Mesodermal cell (in vitro differentiated cells): ENCODE data around the gene ADGRD1.

Experiments used
- H3K27ac ChIP-seq: 2 replicates; pipeline ENCODE4 v1.7.0; 2013; ENCODE audit warnings: mild to moderate bottlenecking, low read depth, low read length, moderate library complexity; ENCODE audit not compliant: severe bottlenecking
- H3K36me3 ChIP-seq: 2 replicates; pipeline ENCODE4 v1.7.1; 2013; ENCODE audit warnings: mild to moderate bottlenecking, low read length, moderate library complexity; ENCODE audit not compliant: control insufficient read depth, insufficient read depth
- H3K4me1 ChIP-seq: one replicate; pipeline ENCODE4 v1.7.1; 2013; ENCODE audit warnings: mild to moderate bottlenecking, low read length; ENCODE audit not compliant: insufficient read depth, control insufficient read depth, poor library complexity, severe bottlenecking
- H3K4me3 ChIP-seq: 2 replicates; pipeline ENCODE4 v1.7.0; 2013; ENCODE audit warnings: low read length, control low read depth, mild to moderate bottlenecking; ENCODE audit not compliant: insufficient read depth, poor library complexity, severe bottlenecking; ENCODE audit errors: extremely low read depth
- H3K9me3 ChIP-seq: 2 replicates; pipeline ENCODE4 v1.7.1; 2013; ENCODE audit warnings: mild to moderate bottlenecking, low read length, moderate library complexity; ENCODE audit not compliant: control insufficient read depth
- WGBS, 2 experiments: methylation state at CpG; one replicate each; pipeline ENCODE4 v1.1.5; 2013; ENCODE audit warnings: missing lambda C conversion rate in 2 of 2; ENCODE audit not compliant: insufficient coverage in 2 of 2; 5-methylcytosine and 5-hydroxymethylcytosine counted together

ADGRD1 gene

DNA sequence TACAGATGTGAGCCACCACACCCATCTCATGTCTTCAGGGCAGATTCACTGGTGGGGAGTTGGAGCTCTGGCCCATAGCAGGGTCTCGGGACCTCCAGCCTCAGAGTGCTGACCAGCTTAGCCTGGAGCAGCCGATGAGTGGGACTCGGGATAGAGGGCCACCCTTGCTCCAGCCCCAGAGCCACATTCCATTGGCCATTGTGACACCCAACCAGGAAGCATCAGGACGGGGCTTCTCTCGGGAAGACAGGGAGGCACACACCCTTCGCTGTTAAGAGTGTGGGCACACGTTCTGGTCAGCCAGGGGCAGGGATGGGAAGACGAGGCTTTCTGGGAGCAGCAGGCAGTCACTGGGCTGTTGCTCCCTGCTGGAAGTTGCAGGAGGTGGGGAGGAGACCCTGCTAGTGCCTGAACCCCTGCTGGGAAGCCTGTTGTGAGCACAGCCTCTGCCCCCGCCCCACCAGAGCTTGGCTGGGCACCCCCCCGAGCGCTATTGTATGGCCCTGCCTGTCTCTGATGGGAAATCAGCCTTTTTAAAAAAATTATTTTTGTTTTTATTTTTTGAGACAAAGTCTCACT, 1.6 kb downstream of the ADGRD1 start:
- Histone ChIP-seq H3K36me3 (no peaks in the 10 kb centered on the region), H3K4me3 (no peak overlapping the region), H3K9me3 (no peaks in the 10 kb centered on the region), H3K27ac (no peak overlapping the region), H3K4me1 (peaks cover 15% of the 10 kb centered on the region)
- 72 to 82% methylated on average over 7 to 9 of the region's 11 CpGs for WGBS, 2 experiments

DNA sequence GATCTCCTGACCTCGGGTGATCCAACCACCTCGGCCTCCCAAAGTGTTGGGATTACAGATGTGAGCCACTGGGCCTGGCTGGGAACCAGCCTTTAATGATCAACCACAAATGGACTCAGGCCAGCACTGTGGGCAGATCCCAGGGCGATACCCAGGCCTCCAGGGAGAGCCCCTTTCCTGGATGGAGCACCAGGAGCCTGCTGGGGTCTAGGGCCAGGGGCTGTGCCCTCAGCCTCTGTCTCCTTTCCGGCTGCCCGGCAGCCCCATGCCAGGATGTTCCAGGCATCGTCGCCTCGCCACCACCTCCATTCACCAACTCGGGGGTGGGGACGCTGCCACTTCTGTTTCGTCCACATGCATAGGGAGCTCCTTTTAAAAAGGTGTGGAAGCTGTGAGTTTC, 2.3 kb downstream of the ADGRD1 start:
- H3K4me3 ChIP-seq = no peak overlapping the region
- H3K4me1 ChIP-seq = peaks cover 15% of the 10 kb centered on the region
- H3K27ac ChIP-seq = no peak overlapping the region
- 90 to 97% methylated on average over 4 to 8 of the region's 11 CpGs for WGBS, 2 experiments
- no peaks in the 10 kb centered on the region for H3K36me3 ChIP-seq
- H3K9me3 ChIP-seq = no peaks in the 10 kb centered on the region

DNA sequence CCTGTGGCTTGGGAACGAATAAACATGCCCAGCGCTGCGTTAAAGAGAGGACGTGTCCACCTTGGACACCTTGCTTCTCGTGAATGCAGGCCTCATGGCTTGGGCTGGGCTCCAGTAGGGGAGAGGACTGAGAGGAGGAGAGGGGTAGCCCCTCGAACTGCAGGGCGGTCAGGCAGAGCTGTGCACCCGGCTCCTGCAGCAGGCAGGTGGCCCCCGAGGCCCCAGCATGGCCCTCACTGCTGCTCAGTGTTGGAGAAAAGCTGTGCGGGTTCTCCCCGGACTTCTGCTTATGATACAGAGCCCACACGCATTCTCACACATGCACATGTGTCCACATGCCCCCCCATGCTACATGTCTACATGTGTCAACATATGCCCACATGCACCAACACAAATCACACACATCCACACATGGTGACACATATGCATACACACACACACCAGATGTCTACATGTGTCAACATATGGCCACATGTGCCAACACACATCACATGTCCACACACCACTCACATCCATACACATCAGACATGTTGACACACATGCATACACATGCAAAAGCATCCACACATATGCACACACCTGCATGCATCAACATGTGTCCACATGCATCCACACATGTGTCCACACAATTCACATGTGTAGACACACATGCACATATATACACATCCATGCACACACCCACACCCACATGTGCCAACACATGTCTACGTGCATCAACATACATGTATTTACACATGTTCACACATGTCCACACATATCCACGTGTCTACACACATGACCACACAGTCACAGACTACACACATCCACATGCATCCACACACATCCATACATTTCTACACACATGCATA, 3.0 kb downstream of the ADGRD1 start:
- H3K36me3 ChIP-seq = no peaks in the 10 kb centered on the region
- H3K4me1 ChIP-seq = peaks cover 15% of the 10 kb centered on the region
- 94 to 96% methylated on average over 10 to 14 of the region's 14 CpGs for WGBS, 2 experiments
- H3K9me3 ChIP-seq = no peaks in the 10 kb centered on the region
- no peak overlapping the region for H3K4me3 ChIP-seq
- H3K27ac ChIP-seq = no peak overlapping the region

DNA sequence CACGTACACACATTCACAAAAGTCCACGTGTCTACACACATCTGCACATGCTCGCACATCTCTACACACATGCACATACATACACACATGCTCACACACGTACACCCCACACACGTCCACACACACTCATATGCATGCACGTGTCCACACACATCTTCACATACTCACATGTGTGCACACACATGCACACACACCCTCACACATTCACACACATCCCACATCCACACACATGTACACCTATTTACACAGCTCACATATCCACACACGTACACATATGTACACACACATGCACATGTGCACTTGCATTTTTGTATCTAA, 3.6 kb downstream of the ADGRD1 start:
- no peak overlapping the region for H3K4me3 ChIP-seq
- peaks cover 15% of the 10 kb centered on the region for H3K4me1 ChIP-seq
- 86 to 87% methylated on average over 7 of the region's 7 CpGs for WGBS, 2 experiments
- no peaks in the 10 kb centered on the region for H3K36me3 ChIP-seq
- no peaks in the 10 kb centered on the region for H3K9me3 ChIP-seq
- no peak overlapping the region for H3K27ac ChIP-seq

DNA sequence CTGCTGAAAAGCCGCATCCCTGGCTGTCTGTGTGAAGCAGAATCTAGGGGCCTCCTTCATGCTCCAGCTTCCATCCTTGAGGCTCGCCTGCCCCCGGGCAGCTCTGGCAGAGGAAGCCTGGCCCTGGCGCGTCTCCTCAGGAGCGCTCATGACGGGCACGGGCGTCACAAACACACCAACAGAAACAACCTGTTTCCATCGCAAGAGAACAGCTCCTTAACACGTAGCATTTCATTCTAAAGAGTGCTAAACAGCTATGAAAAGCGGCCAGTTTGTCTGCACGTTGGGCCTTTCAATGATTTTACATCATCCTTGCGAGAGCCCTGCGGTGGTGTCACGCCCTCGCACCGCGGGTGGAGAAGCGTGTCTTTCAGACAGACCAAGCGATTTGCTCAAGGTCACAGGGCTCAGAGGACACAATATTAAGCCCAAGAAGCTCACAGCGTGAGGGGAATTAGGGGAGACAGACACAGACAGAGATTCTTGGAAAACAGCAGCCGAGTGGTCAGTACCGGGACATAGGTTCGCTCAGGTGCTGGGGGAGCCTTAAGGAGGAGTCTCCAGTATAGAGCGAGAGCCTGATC, 4.9 kb downstream of the ADGRD1 start:
- Histone ChIP-seq H3K4me3 (no peak overlapping the region), H3K4me1 (peaks cover 8% of the 10 kb centered on the region), H3K9me3 (no peaks in the 10 kb centered on the region), H3K36me3 (no peaks in the 10 kb centered on the region), H3K27ac (no peak overlapping the region)
- 89 to 94% methylated on average over 18 to 26 of the region's 26 CpGs for WGBS, 2 experiments

DNA sequence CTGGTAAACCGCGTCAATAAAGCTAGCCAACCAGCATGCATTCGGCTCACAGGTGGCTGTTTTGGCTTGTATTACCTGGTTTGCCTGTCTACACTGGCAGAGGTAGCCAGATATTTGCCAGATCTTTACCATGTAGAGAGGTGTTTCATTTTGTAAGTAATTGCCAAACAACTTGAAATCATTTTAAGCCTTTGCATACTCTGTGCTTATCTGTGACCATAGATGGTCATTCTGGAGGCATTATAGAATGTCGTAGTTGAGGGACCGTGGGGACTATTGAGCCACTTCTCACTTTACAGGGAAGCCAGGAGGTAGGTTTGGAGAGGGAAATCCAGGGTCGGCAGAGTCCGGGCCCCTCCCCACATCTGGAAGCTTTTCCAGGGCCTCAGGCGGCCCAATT, 5.9 kb downstream of the ADGRD1 start:
- Histone ChIP-seq H3K4me1 (no peaks in the 10 kb centered on the region), H3K27ac (no peak overlapping the region), H3K9me3 (no peaks in the 10 kb centered on the region), H3K4me3 (no peak overlapping the region), H3K36me3 (no peaks in the 10 kb centered on the region)
- 98 to 100% methylated on average over 3 to 5 of the region's 8 CpGs for WGBS, 2 experiments

DNA sequence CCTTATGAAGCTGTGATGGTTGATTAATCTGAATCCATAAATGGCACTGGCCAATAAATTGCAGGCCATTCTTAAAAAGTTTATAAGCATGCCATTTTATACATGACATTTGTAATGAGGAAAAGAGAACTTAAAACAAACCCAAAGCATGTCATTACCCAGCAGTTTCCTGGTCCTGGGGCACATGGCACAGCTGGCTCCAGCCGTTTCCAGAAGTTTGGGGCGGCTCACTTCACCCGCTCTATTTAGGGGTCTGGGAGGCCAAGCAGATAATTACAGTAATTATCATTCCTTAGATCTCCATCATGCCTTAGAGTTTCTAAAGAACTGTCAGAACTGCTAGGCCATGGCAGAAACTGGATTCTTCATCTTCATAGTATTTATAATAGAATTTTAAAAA, 6.4 kb downstream of the ADGRD1 start:
- Histone ChIP-seq H3K4me3 (no peak overlapping the region), H3K4me1 (no peaks in the 10 kb centered on the region), H3K9me3 (no peaks in the 10 kb centered on the region), H3K27ac (no peak overlapping the region), H3K36me3 (no peaks in the 10 kb centered on the region)
- 100% methylated on average over 1 of the region's 3 CpGs; no CpG with 5 or more reads in 1 of the 2 experiments for WGBS, 2 experiments

DNA sequence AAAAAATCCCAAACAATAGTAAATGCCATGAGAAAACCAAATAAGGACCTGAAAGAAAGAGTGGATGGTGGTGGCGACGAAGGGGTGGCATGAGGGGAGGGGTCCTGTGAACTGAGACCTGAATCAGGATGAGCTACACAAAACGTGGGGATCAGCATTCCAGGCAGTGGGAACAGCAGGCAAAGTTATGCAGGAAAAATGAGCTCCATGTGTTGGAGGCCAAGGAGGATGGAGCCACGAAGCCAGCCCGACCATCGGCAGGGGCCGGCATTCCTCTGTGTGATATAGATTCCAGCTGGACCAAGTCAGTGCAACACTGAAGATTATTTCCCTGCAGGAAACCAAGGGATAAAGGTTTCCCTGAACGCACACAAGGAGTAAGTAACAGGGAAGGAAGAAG, 7.1 kb downstream of the ADGRD1 start:
- Histone ChIP-seq H3K27ac (no peak overlapping the region), H3K9me3 (no peaks in the 10 kb centered on the region), H3K4me1 (no peaks in the 10 kb centered on the region), H3K4me3 (no peak overlapping the region), H3K36me3 (no peaks in the 10 kb centered on the region)
- 90 to 96% methylated on average over 8 of the region's 8 CpGs for WGBS, 2 experiments

DNA sequence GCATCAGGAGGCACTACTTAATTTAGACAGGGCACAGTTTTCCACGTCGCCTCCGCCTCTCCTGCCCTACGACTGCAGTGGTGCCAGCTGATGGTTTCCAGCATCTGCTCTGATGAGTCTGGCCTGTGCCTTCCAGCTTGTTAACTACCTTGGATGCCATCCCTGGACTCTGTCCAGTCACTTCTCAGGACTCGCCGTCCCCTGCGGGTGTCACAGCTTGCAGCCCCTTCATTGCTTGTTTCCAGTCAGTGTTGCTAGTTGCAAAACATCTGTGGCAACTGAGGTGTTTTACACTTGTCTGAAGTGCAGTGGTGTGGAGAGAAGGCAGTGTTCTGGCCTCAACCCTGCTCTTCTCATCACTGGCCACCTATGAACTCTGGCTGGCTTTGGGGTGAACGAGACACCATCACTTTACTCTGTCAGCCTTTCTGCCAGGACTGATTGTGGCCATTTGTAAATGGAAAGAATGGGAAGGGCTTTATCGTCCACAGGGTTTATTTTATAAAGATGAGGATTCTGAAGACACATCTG, 8.3 kb downstream of the ADGRD1 start:
- Histone ChIP-seq H3K9me3 (no peaks in the 10 kb centered on the region), H3K4me3 (no peak overlapping the region), H3K4me1 (no peaks in the 10 kb centered on the region), H3K27ac (no peak overlapping the region), H3K36me3 (no peaks in the 10 kb centered on the region)
- 90 to 96% methylated on average over 6 to 7 of the region's 9 CpGs for WGBS, 2 experiments

DNA sequence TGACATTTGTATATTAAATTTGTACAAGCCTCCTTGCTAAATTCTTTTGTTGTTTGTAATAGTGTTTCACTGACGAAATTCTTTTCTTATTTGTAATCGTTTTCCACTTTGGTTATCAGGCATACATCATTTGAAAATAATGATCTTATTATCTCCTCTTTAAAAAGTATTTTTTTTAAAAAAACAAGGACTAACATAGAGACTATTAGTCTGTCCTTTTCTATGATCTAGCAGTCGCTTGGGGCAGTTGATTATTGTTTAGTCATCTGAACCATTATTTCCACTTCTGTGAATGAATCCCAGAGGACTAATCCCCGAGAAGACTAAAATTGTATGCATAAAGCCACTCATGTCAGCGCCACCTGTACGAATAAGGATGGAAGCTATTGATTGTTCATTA, 11.5 kb downstream of the ADGRD1 start:
- WGBS, 2 experiments = no CpG with 5 or more reads among the region's 6 CpGs
- Histone ChIP-seq H3K9me3 (no peaks in the 10 kb centered on the region), H3K4me1 (no peaks in the 10 kb centered on the region), H3K36me3 (no peaks in the 10 kb centered on the region), H3K4me3 (no peak overlapping the region), H3K27ac (no peak overlapping the region)

DNA sequence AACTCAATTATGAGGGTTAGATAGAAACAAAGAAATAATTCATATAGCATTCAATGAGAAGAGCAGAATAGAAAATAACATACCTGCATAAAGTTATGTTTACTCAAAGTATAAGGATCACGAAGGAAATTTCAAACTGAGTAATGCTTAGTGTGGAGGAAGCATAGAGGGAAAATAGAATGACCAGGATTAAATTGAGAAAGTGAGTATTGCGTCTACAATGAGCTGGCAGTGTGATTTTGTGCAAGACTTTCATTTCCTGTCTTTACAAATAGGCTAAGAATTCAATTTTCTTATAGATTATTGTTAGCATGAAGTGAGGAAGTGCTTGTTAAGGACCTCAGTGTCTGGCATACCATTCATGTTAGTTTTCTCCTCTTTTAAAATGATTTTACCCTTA, 12.0 kb downstream of the ADGRD1 start:
- WGBS, 2 experiments = no CpG with 5 or more reads among the region's 2 CpGs
- no peak overlapping the region for H3K27ac ChIP-seq
- H3K4me1 ChIP-seq = no peaks in the 10 kb centered on the region
- H3K36me3 ChIP-seq = no peaks in the 10 kb centered on the region
- H3K9me3 ChIP-seq = no peaks in the 10 kb centered on the region
- no peak overlapping the region for H3K4me3 ChIP-seq
